Endothelial cell of umbilical vein (primary cell): ENCODE data around the gene PCYOX1L. TPM values are rescaled to one million over a fixed set of nuclear protein-coding genes. Genes with fewer than 3 reads are reported as not detected.

Experiments
- BruUV-seq: library from RNA; stranded (reverse); fragments of 400-500 nt; replicated peaks from 2 replicates; lab custom pipeline; 2021; lab: Mats Ljungman, UMichigan
- CTCF ChIA-PET: fragments of 300-600, 350-600 bp; sonication (Branson Sonifier 250); formaldehyde crosslinking; loops from one replicate; lab custom pipeline; 2021; ENCODE audit warnings: antibody characterized with exemption, inconsistent platforms; lab: Charles Lee
- POLR2A ChIA-PET: fragments of 300-600, 350-600 bp; sonication (Branson Sonifier 250); formaldehyde crosslinking; loops from one replicate; lab custom pipeline; 2021; ENCODE audit warnings: antibody characterized with exemption, inconsistent platforms; lab: Charles Lee
- DNase-seq: peaks from one replicate; pipeline ENCODE4 v3.0.0-alpha.2; 2011; ENCODE audit warnings: low read depth, low spot score
- FAIRE-seq: peaks from 2 replicates; lab custom pipeline; 2011; peaks lifted over from hg19 to GRCh38; lab: Jason Lieb, UNC
- H2AFZ ChIP-seq: 2 replicates; pipeline ENCODE4 v1.6.0; 2012; ENCODE audit warnings: low read depth, low read length, control low read depth, inconsistent platforms
- H3K27ac ChIP-seq: 2 replicates; pipeline ENCODE4 v1.5.1; 2011; ENCODE audit warnings: low read depth, mild to moderate bottlenecking, control low read depth, low read length, moderate library complexity; ENCODE audit not compliant: insufficient read depth
- H3K27me3 ChIP-seq, 2 experiments: 2 replicates each; pipeline versions ENCODE4 v1.6.0 to v1.6.1; 2011; ENCODE audit warnings: low read length in 2 of 2, mixed read lengths in 1 of 2; ENCODE audit not compliant: control insufficient read depth in 2 of 2, insufficient read depth in 2 of 2
- H3K36me3 ChIP-seq, 2 experiments: 2 replicates in 1 of 2; 3 replicates in 1 of 2; pipeline ENCODE4 v1.5.1; 2011; ENCODE audit warnings: low read length in 2 of 2, mild to moderate bottlenecking in 1 of 2, moderate library complexity in 1 of 2; ENCODE audit not compliant: control insufficient read depth in 2 of 2, insufficient read depth in 2 of 2; ENCODE audit errors: extremely low read depth in 1 of 2
- H3K4me1 ChIP-seq: 3 replicates; pipeline ENCODE4 v1.5.1; 2011; ENCODE audit warnings: mild to moderate bottlenecking, low read length; ENCODE audit not compliant: control insufficient read depth, insufficient read depth; ENCODE audit errors: extremely low read depth
- H3K4me2 ChIP-seq: 2 replicates; pipeline ENCODE4 v1.6.1; 2011; ENCODE audit warnings: low read length, control low read depth, mixed read lengths; ENCODE audit not compliant: insufficient read depth
- H3K4me3 ChIP-seq, 3 experiments: fragments of 200-600 bp in 1 of 3; sonication (generic), shearing (Covaris generic) in 1 of 3; replicated peaks in 1 of 3; 2 replicates each; pipeline ENCODE4 v1.5.1; 2011 to 2016; ENCODE audit warnings: control low read depth in 3 of 3, low read length in 3 of 3, mild to moderate bottlenecking in 2 of 3, inconsistent platforms in 1 of 3, low read depth in 1 of 3, moderate library complexity in 1 of 3; ENCODE audit not compliant: insufficient read depth in 1 of 3
- H3K79me2 ChIP-seq: 2 replicates; pipeline ENCODE4 v1.6.0; 2012; ENCODE audit warnings: low read length, inconsistent platforms; ENCODE audit not compliant: control insufficient read depth, insufficient read depth
- H3K9ac ChIP-seq: replicated peaks from 2 replicates; pipeline ENCODE3; 2011; ENCODE audit warnings: low read length, control low read depth; ENCODE audit not compliant: insufficient read depth; ENCODE audit errors: extremely low read depth
- H3K9me1 ChIP-seq: replicated peaks from 3 replicates; pipeline ENCODE4 v1.6.0; 2011; ENCODE audit warnings: mild to moderate bottlenecking, low read length; ENCODE audit not compliant: control insufficient read depth, insufficient read depth; ENCODE audit errors: extremely low read depth
- H3K9me3 ChIP-seq: replicated peaks from 2 replicates; pipeline ENCODE4 v1.5.1; 2012; ENCODE audit warnings: low read length, inconsistent platforms; ENCODE audit not compliant: control insufficient read depth, insufficient read depth
- H4K20me1 ChIP-seq: replicated peaks from 2 replicates; pipeline ENCODE3; 2011; ENCODE audit warnings: mild to moderate bottlenecking, low read length; ENCODE audit not compliant: control insufficient read depth, insufficient read depth; ENCODE audit errors: extremely low read depth
- EZH2 ChIP-seq: IDR thresholded peaks from 2 replicates; pipeline ENCODE4 v1.6.1; 2012; ENCODE audit warnings: borderline replicate concordance, low read depth, mild to moderate bottlenecking, moderate library complexity, low read length, inconsistent platforms; ENCODE audit not compliant: severe bottlenecking
- FOS ChIP-seq: IDR thresholded peaks from 2 replicates; pipeline ENCODE4 v1.6.1; 2011; ENCODE audit warnings: mild to moderate bottlenecking, low read length, moderate library complexity, borderline replicate concordance; ENCODE audit not compliant: insufficient read depth
- GATA2 ChIP-seq: IDR thresholded peaks from 2 replicates; pipeline ENCODE4 v1.7.0; 2011; ENCODE audit warnings: low read depth, mild to moderate bottlenecking, moderate library complexity, mixed read lengths, low read length; ENCODE audit not compliant: insufficient read length, insufficient read depth
- JUN ChIP-seq: IDR thresholded peaks from 2 replicates; pipeline ENCODE4 v1.6.1; 2011; ENCODE audit warnings: borderline replicate concordance, low read depth; ENCODE audit not compliant: insufficient read length, insufficient read depth
- MYC ChIP-seq: IDR thresholded peaks from one replicate; pipeline ENCODE4 v1.6.1; 2011; ENCODE audit warnings: mild to moderate bottlenecking, low read depth, low read length
- POLR2A ChIP-seq: IDR thresholded peaks from 2 replicates; pipeline ENCODE4 v1.6.1; 2012; ENCODE audit warnings: low read depth, mild to moderate bottlenecking, control low read depth, low read length
- POLR2AphosphoS5 ChIP-seq: IDR thresholded peaks from 2 replicates; pipeline ENCODE4 v1.6.1; 2012; ENCODE audit warnings: low read depth, mild to moderate bottlenecking, control low read depth, low read length, moderate library complexity; ENCODE audit not compliant: insufficient read depth
- dilution Hi-C: fragments of 300-500 bp; cut with MboI; formaldehyde crosslinking; loops from one replicate; pipeline ENCODE4 v1.15.0; 2019; ENCODE audit warnings: low sequenced_read_pairs; ENCODE audit not compliant: extremely low pct_ligation_motif_present
- intact Hi-C: fragments of 100-400 bp; cut with micrococcal nuclease; formaldehyde crosslinking; loops from one replicate; pipeline ENCODE4 v1.10.0; 2022
- polyA plus RNA-seq, 4 experiments: library from polyadenylated mRNA; depleted of rRNA in 3 of 4; stranded (reverse) in 3 of 4; unstranded in 1 of 4; fragments of >200 nt; gene quantifications; 2 replicates each; pipeline versions ENCODE4 v1.2.1 to v1.2.3, GENCODE V29; 2011 to 2012; ENCODE audit warnings: missing spikeins in 1 of 4
- total RNA-seq: library from RNA; stranded (reverse); gene quantifications from 2 replicates; pipeline ENCODE4 v1.2.3, GENCODE V29; 2021
- TF ChIP-seq, protein P1 (sequence below), 2 donors: IDR thresholded peaks; 1 replicate in 1 of 2; 2 replicates in 1 of 2; pipeline ENCODE4 v1.5.1; 2011; ENCODE audit warnings: low read length in 2 of 2, mild to moderate bottlenecking in 2 of 2, moderate library complexity in 2 of 2, control low read depth in 1 of 2, inconsistent platforms in 1 of 2, low read depth in 1 of 2; ENCODE audit not compliant: insufficient read depth in 1 of 2; ENCODE audit errors: extremely low read depth in 1 of 2
- TF ChIP-seq, protein P2 (sequence below): IDR thresholded peaks from 2 replicates; pipeline ENCODE4 v1.6.1; 2011; ENCODE audit not compliant: insufficient read depth, insufficient read length

The PCYOX1L gene
- total and polyA plus RNA-seq, 2 donors (not counting 3 experiments of a cell fraction or from before 2014, with no cell fraction given), result 23.3 to 28.1 TPM

DNA sequence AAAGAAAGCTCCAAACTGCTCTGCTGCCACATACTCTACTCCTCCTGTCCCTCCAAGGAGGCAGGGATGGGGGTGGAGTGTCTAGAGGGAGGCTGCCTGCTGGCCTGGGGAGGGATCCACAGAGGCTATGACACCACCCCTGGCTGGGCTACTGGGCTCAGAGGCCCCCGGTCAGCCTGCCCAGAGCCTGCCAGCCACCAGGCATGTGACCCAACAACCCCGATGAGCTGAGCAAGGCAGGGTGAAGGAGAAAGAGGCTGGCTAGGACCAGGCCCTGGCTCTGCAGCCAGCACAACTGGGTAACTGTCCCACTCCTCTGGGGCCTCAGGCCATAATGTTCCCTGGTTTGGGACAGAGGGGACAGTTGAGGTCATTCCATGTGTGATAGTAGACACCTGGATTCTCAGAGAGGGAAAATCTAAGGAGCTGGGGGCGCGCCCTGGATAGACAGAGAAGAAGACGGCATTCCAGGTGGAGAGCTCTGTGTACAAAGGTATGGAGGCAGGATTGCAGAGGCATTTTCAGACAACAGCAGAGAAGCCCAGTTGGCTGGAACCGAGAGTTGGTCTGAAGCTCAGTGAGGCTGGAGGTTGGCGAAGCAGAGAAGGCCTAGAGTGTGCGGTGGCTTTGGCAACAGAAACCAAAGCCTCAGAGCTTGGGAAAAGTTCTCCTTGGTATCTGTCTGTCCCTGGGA, 55.1 kb downstream of the PCYOX1L start:
- TF ChIP-seq MYC (no peak), FOS (no peak), JUN (no peak), EZH2 (no peak), POLR2AphosphoS5 (no peak), POLR2A (no peak), GATA2 (no peak)
- TF ChIP-seq, protein P1, sequence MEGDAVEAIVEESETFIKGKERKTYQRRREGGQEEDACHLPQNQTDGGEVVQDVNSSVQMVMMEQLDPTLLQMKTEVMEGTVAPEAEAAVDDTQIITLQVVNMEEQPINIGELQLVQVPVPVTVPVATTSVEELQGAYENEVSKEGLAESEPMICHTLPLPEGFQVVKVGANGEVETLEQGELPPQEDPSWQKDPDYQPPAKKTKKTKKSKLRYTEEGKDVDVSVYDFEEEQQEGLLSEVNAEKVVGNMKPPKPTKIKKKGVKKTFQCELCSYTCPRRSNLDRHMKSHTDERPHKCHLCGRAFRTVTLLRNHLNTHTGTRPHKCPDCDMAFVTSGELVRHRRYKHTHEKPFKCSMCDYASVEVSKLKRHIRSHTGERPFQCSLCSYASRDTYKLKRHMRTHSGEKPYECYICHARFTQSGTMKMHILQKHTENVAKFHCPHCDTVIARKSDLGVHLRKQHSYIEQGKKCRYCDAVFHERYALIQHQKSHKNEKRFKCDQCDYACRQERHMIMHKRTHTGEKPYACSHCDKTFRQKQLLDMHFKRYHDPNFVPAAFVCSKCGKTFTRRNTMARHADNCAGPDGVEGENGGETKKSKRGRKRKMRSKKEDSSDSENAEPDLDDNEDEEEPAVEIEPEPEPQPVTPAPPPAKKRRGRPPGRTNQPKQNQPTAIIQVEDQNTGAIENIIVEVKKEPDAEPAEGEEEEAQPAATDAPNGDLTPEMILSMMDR (IDR thresholded peaks at IDR 0.05; ENCODE audit: extremely low read depth in 1 of 2, insufficient read depth in 1 of 2, low read depth in 1 of 2, low read length in 2 of 2), result no peak
- TF ChIP-seq, protein P2, sequence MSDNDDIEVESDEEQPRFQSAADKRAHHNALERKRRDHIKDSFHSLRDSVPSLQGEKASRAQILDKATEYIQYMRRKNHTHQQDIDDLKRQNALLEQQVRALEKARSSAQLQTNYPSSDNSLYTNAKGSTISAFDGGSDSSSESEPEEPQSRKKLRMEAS, result no peak
- H3K9me3 ChIP-seq, result no peaks in the 10 kb centered on the region
- no peak overlapping the region for H3K4me2 ChIP-seq
- no peak overlapping the region for H3K9ac ChIP-seq
- no peak overlapping the region for H3K27ac ChIP-seq
- H4K20me1 ChIP-seq, result no peaks in the 10 kb centered on the region
- BruUV-seq, result no TSS peak
- no peaks in the 10 kb centered on the region for H3K4me1 ChIP-seq
- CTCF ChIA-PET, result interaction anchor here (0.8 to 1.7 kb wide), 9 partner anchors 8 to 206 kb away, joined by 3 to 6 read pairs (median 4); no protein-coding TSS in a partner anchor
- H3K36me3 ChIP-seq, result no peaks in the 10 kb centered on the region
- POLR2A ChIA-PET, result no interaction called here
- intact Hi-C loops, result no loop called here
- no peaks in the 10 kb centered on the region for H3K9me1 ChIP-seq
- dilution Hi-C loops, result no loop called here
- FAIRE-seq (no peak), DNase-seq (no peak)
- no peaks in the 10 kb centered on the region for H3K79me2 ChIP-seq
- H3K4me3 ChIP-seq, result no peak overlapping the region
- H3K27me3 ChIP-seq, result peaks cover 0 to 1% of the 10 kb centered on the region in 2 experiments
- H2AFZ ChIP-seq, result no peak overlapping the region
